H1 (cell line): ENCODE measurements around the gene SMTN. TPM values are rescaled to one million over a fixed set of nuclear protein-coding genes. Genes with fewer than 3 reads are reported as not detected.

Experiments used
- CTCF ChIA-PET: fragments of 300-600 bp; sonication (Branson Sonifier 250); formaldehyde crosslinking; loops from one replicate; lab custom pipeline; 2021; ENCODE audit not compliant: partially characterized antibody; lab: Charles Lee
- POLR2A ChIA-PET: fragments of 300-600 bp; sonication (Branson Sonifier 250); formaldehyde crosslinking; loops from one replicate; lab custom pipeline; 2021; ENCODE audit warnings: inconsistent platforms; ENCODE audit not compliant: partially characterized antibody; lab: Charles Lee
- DNase-seq, 2 experiments: peaks; one replicate each; pipeline versions ENCODE4 v3.0.0 to v3.0.0-alpha.2; 2010 to 2022; ENCODE audit warnings: low spot score in 2 of 2, low read depth in 1 of 2, mixed read lengths in 1 of 2
- FAIRE-seq: peaks from 2 replicates; lab custom pipeline; 2011; peaks lifted over from hg19 to GRCh38; lab: Jason Lieb, UNC
- H2AFZ ChIP-seq: 2 replicates; pipeline ENCODE4 v1.8.1; 2012; ENCODE audit warnings: low read length, inconsistent platforms
- H2AK5ac ChIP-seq: 2 replicates; pipeline ENCODE4 v1.6.1; 2013; ENCODE audit warnings: low read depth, low read length
- H2BK120ac ChIP-seq: replicated peaks from 2 replicates; pipeline ENCODE3; 2013; ENCODE audit warnings: low read depth, low read length, inconsistent platforms
- H2BK12ac ChIP-seq: 2 replicates; pipeline ENCODE4 v1.6.1; 2013; ENCODE audit warnings: low read depth, low read length
- H2BK15ac ChIP-seq: 2 replicates; pipeline ENCODE4 v1.6.1; 2013; ENCODE audit warnings: low read length
- H2BK20ac ChIP-seq: 2 replicates; pipeline ENCODE4 v1.6.1; 2013; ENCODE audit warnings: low read length
- H2BK5ac ChIP-seq: 2 replicates; pipeline ENCODE4 v1.6.1; 2013; ENCODE audit warnings: low read depth, low read length
- H3K14ac ChIP-seq: 2 replicates; pipeline ENCODE4 v1.6.1; 2013; ENCODE audit warnings: inconsistent platforms; ENCODE audit not compliant: insufficient read length
- H3K18ac ChIP-seq: 2 replicates; pipeline ENCODE4 v1.6.1; 2013; ENCODE audit warnings: low read length; ENCODE audit errors: extremely low read depth
- H3K23ac ChIP-seq: 2 replicates; pipeline ENCODE4 v1.6.1; 2013; ENCODE audit warnings: inconsistent platforms; ENCODE audit not compliant: insufficient read length
- H3K23me2 ChIP-seq: 2 replicates; pipeline ENCODE4 v1.6.1; 2013; ENCODE audit warnings: low read depth, low read length
- H3K27ac ChIP-seq: 2 replicates; pipeline ENCODE4 v1.6.1; 2011; ENCODE audit warnings: low read depth, low read length, inconsistent platforms
- H3K27me3 ChIP-seq, 4 experiments: replicated peaks in 1 of 4; 1 replicate in 1 of 4; 2 replicates in 3 of 4; pipeline versions ENCODE4 v1.6.1 to v1.8.1; 2011 to 2013; ENCODE audit warnings: low read length in 3 of 4, mild to moderate bottlenecking in 3 of 4, inconsistent platforms in 2 of 4, mixed read lengths in 2 of 4, moderate library complexity in 1 of 4; ENCODE audit not compliant: control insufficient read depth in 3 of 4, insufficient read depth in 3 of 4; ENCODE audit errors: extremely low read depth in 1 of 4
- H3K36me3 ChIP-seq, 4 experiments: 2 replicates each; pipeline versions ENCODE4 v1.6.1 to v1.8.1; 2011 to 2013; ENCODE audit warnings: mild to moderate bottlenecking in 4 of 4, low read length in 3 of 4, moderate library complexity in 2 of 4, control low read depth in 1 of 4, inconsistent platforms in 1 of 4; ENCODE audit not compliant: insufficient read depth in 4 of 4, control insufficient read depth in 2 of 4
- H3K4ac ChIP-seq: replicated peaks from 2 replicates; pipeline ENCODE3; 2013; ENCODE audit warnings: low read length, low read depth, mixed read lengths, inconsistent platforms; ENCODE audit not compliant: insufficient read length
- H3K4me1 ChIP-seq, 4 experiments: replicated peaks in 1 of 4; 1 replicate in 1 of 4; 2 replicates in 3 of 4; pipeline versions ENCODE4 v1.6.1 to v1.8.1; 2011 to 2013; ENCODE audit warnings: low read length in 3 of 4, inconsistent platforms in 2 of 4, mixed read lengths in 1 of 4; ENCODE audit not compliant: insufficient read depth in 4 of 4, control insufficient read depth in 3 of 4
- H3K4me2 ChIP-seq, 2 experiments: 2 replicates each; pipeline versions ENCODE4 v1.6.1 to v1.8.1; 2011 to 2013; ENCODE audit warnings: low read depth in 2 of 2, low read length in 2 of 2, control low read depth in 1 of 2, inconsistent platforms in 1 of 2, mild to moderate bottlenecking in 1 of 2; ENCODE audit not compliant: insufficient read depth in 1 of 2
- H3K4me3 ChIP-seq, 4 experiments: fragments of 200-600, 300-600 bp in 1 of 4; sonication (generic), shearing (Covaris generic), sonication (Bioruptor Twin) in 1 of 4; 2 replicates each; pipeline versions ENCODE4 v1.5.1 to v1.8.1; 2011 to 2016; ENCODE audit warnings: low read length in 4 of 4, low read depth in 3 of 4, control low read depth in 2 of 4, inconsistent platforms in 2 of 4, mild to moderate bottlenecking in 2 of 4, mixed read lengths in 1 of 4, moderate library complexity in 1 of 4; ENCODE audit not compliant: insufficient read depth in 2 of 4; ENCODE audit errors: extremely low read depth in 1 of 4
- H3K56ac ChIP-seq: replicated peaks from 2 replicates; pipeline ENCODE3; 2013; ENCODE audit warnings: low read depth, mild to moderate bottlenecking, mixed read lengths, low read length, inconsistent platforms; ENCODE audit not compliant: insufficient read length
- H3K79me1 ChIP-seq: 2 replicates; pipeline ENCODE4 v1.6.1; 2013; ENCODE audit warnings: low read depth, low read length, control low read depth
- H3K79me2 ChIP-seq, 2 experiments: 2 replicates each; pipeline versions ENCODE4 v1.6.1 to v1.8.1; 2012 to 2013; ENCODE audit warnings: low read length in 2 of 2, mild to moderate bottlenecking in 2 of 2, inconsistent platforms in 1 of 2; ENCODE audit not compliant: insufficient read depth in 2 of 2, control insufficient read depth in 1 of 2
- H3K9ac ChIP-seq, 4 experiments: replicated peaks in 1 of 4; 1 replicate in 1 of 4; 2 replicates in 3 of 4; pipeline versions ENCODE4 v1.6.1 to v1.8.1; 2011 to 2013; ENCODE audit warnings: low read depth in 3 of 4, low read length in 3 of 4, control low read depth in 2 of 4, mild to moderate bottlenecking in 2 of 4, moderate library complexity in 2 of 4, inconsistent platforms in 1 of 4; ENCODE audit errors: extremely low read depth in 1 of 4
- H3K9me3 ChIP-seq, 2 experiments: 2 replicates each; pipeline versions ENCODE4 v1.6.1 to v1.8.1; 2012 to 2013; ENCODE audit warnings: mild to moderate bottlenecking in 2 of 2, moderate library complexity in 2 of 2, control low read depth in 1 of 2, inconsistent platforms in 1 of 2, low read depth in 1 of 2, low read length in 1 of 2, mixed read lengths in 1 of 2; ENCODE audit not compliant: insufficient read depth in 2 of 2
- H4K20me1 ChIP-seq, 2 experiments: replicated peaks in 1 of 2; 2 replicates each; pipeline versions ENCODE3 to v1.8.1; 2011 to 2013; ENCODE audit warnings: inconsistent platforms in 2 of 2, low read length in 2 of 2, mild to moderate bottlenecking in 1 of 2; ENCODE audit not compliant: insufficient read depth in 2 of 2, control insufficient read depth in 1 of 2
- H4K5ac ChIP-seq: 2 replicates; pipeline ENCODE4 v1.6.1; 2013; ENCODE audit warnings: low read length, low read depth, mixed read lengths, inconsistent platforms; ENCODE audit not compliant: insufficient read length
- H4K8ac ChIP-seq: 2 replicates; pipeline ENCODE4 v1.8.0; 2013; ENCODE audit warnings: mild to moderate bottlenecking, moderate library complexity, low read length, inconsistent platforms; ENCODE audit not compliant: insufficient read depth; ENCODE audit errors: extremely low read depth
- H4K91ac ChIP-seq: replicated peaks from 2 replicates; pipeline ENCODE3; 2013; ENCODE audit warnings: low read length, mixed read lengths, inconsistent platforms; ENCODE audit not compliant: insufficient read length
- FOSL1 ChIP-seq: IDR thresholded peaks from 2 replicates; pipeline ENCODE4 v1.6.1; 2011; ENCODE audit warnings: mild to moderate bottlenecking, low read depth, low read length, moderate library complexity; ENCODE audit not compliant: insufficient read depth
- RFX5 ChIP-seq: IDR thresholded peaks from 2 replicates; pipeline ENCODE4 v1.6.1; 2011; ENCODE audit warnings: low read depth, low read length, improper control_type of control experiment, borderline replicate concordance
- WGBS, 2 experiments: shearing (Covaris generic) in 1 of 2; methylation state at CpG; one replicate each; pipeline versions ENCODE4 v1.1.6 to v1.1.7; 2013 to 2015; ENCODE audit warnings: low lambda C conversion rate in 2 of 2, mixed read lengths in 2 of 2, inconsistent platforms in 1 of 2, low coverage in 1 of 2, missing lambda C conversion rate in 1 of 2; ENCODE audit not compliant: insufficient replicate concordance in 2 of 2, insufficient coverage in 1 of 2, insufficient read length in 1 of 2; ENCODE audit errors: extremely low coverage in 1 of 2, missing lambda C conversion rate in 1 of 2; 5-methylcytosine and 5-hydroxymethylcytosine counted together
- polyA plus RNA-seq, 7 experiments: library from polyadenylated mRNA; depleted of rRNA in 3 of 7; stranded (reverse) in 5 of 7; unstranded in 2 of 7; fragments of >200 nt in 5 of 7; fragments of 200-250 nt in 2 of 7; gene quantifications; 1 replicate in 5 of 7; 2 replicates in 1 of 7; 4 replicates in 1 of 7; pipeline versions ENCODE4 v1.2.1 to v1.2.3, GENCODE V29; 2011 to 2013; ENCODE audit warnings: missing spikeins in 2 of 7, mixed read lengths in 2 of 7
- total RNA-seq: library from RNA; stranded (reverse); fragmentation: NEBNext Ultra II Directional; extraction: Animal tissue kit (Norgen Biotek cat#: 25700); gene quantifications from 2 replicates; pipeline ENCODE4 v1.2.1, GENCODE V29; 2021

The SMTN gene
- total and polyA plus RNA-seq, 2 of the 8 experiments (the other 6 are each of a cell fraction or from before 2014, with no cell fraction given): 12.3 to 20.8 TPM

DNA sequence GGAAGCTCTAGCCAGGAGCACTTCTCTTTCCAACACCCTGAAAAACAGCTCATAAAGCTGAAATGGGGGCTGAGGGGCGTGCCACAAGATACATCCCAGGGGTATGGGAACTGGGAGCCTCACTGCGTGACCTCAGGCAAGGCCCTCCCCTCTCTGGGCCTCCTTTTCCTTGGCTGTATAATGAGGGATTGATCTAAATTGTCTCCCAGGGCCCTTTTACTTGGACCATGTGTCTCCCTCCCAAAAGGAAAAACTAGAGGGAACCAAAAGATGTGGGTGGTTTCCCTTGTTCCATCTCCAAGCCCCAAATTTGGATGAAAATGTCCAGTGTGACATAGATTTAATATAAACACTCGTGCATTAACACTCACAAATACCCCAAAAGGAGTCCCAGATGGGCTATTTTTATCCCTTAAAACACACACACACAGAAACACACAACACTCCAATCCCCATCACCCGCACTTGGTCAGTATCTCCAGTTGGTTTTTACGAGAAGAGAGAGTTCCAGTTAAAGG, 25.9 kb upstream of the SMTN start:
- H4K5ac ChIP-seq: no peak overlapping the region
- WGBS, 2 experiments: 90% methylated on average over 5 of the region's 5 CpGs; no CpG with 5 or more reads in 1 of the 2 experiments
- no peaks in the 10 kb centered on the region for H3K23me2 ChIP-seq
- H3K4me2 ChIP-seq: no peak overlapping the region
- no peaks in the 10 kb centered on the region for H3K79me1 ChIP-seq
- H2BK15ac ChIP-seq: no peak overlapping the region
- no peak overlapping the region for H3K56ac ChIP-seq
- H3K4me3 ChIP-seq: no peak overlapping the region
- no peak overlapping the region; the same call in 1 of the 2 replicates for H3K18ac ChIP-seq
- H2AFZ ChIP-seq: peak overlapping the region; percentile 99
- H3K9me3 ChIP-seq: no peaks in the 10 kb centered on the region
- H3K4ac ChIP-seq: no peak overlapping the region
- H3K36me3 ChIP-seq: no peaks in the 10 kb centered on the region
- no peaks in the 10 kb centered on the region for H3K27me3 ChIP-seq
- H3K9ac ChIP-seq: no peak overlapping the region
- no peak overlapping the region for H2AK5ac ChIP-seq
- ChIA-PET CTCF (interaction anchor here (0.7 to 2.3 kb wide), 2 partner anchors 30 to 49 kb away, joined by 3 to 6 read pairs; no protein-coding TSS in a partner anchor), POLR2A (interaction anchor here (0.9 to 1.7 kb wide), 3 partner anchors 9 to 86 kb away, joined by 3 to 4 read pairs (median 4); partner anchors contain the start of genes MORC2 and TUG1)
- DNase-seq: no peak
- 0 out of 2 replicates have a peak overlapping the region, but pooled peaks have one; percentile 52 for H2BK5ac ChIP-seq
- H3K14ac ChIP-seq: no peak overlapping the region
- H2BK12ac ChIP-seq: no peak overlapping the region
- no peak overlapping the region for H2BK20ac ChIP-seq
- peaks cover 0 to 3% (median 0%) of the 10 kb centered on the region in 4 experiments; a peak in 1 of 7 replicates for H3K4me1 ChIP-seq
- FAIRE-seq: no peak
- no peak overlapping the region for H2BK120ac ChIP-seq
- H3K23ac ChIP-seq: no peak overlapping the region
- H4K8ac ChIP-seq: no peak overlapping the region
- no peak overlapping the region for H3K27ac ChIP-seq
- no peaks in the 10 kb centered on the region for H3K79me2 ChIP-seq
- H4K20me1 ChIP-seq: no peaks in the 10 kb centered on the region
- H4K91ac ChIP-seq: no peak overlapping the region
- no peak for TF ChIP-seq FOSL1
- TF ChIP-seq RFX5: no peak
